Gastroesophageal sphincter (tissue), 3 donors: ENCODE measurements around the gene PDE3A.

Experiments
- POLR2A ChIP-seq, 2 donors: fragments of 450-650 bp; IDR thresholded peaks; one replicate each; pipeline ENCODE4 v1.6.1; 2017; ENCODE audit warnings: antibody characterized with exemption in 2 of 2, mild to moderate bottlenecking in 2 of 2, moderate library complexity in 1 of 2
- TF ChIP-seq, protein P1 (sequence below), 4 experiments: fragments of 200-600 bp in 2 of 4; fragments of 450-650 bp in 2 of 4; sonication (generic) in 1 of 4; IDR thresholded peaks; one replicate each; pipeline ENCODE4 v1.5.1; 2017 to 2019; ENCODE audit warnings: antibody characterized with exemption in 4 of 4, mild to moderate bottlenecking in 2 of 4, moderate library complexity in 2 of 4

DNA sequence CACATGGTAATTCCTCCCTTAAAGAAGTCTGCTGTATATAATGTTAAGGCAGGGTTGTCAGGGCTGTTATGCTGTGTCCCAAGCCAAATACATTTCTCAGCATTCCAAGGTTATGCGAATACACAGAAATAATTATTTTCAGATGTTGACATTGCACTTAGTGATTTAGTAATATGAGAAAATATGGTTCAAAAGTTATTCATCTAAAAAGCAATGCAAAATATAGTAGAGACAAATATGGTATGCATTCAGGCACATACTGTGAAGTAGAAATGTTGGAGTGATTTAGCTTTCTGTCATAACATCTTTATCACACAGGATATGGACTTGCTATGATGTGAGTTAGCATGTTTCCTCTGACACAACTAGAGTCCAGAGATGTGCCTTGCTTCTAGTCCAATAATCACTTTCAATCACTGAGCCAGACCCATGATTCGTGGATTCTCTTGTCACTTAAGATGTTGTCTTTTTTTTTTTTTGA, 70.0 kb downstream of the PDE3A start:
- TF ChIP-seq POLR2A (IDR thresholded peaks at IDR 0.05), result no peak
- TF ChIP-seq, protein P1, sequence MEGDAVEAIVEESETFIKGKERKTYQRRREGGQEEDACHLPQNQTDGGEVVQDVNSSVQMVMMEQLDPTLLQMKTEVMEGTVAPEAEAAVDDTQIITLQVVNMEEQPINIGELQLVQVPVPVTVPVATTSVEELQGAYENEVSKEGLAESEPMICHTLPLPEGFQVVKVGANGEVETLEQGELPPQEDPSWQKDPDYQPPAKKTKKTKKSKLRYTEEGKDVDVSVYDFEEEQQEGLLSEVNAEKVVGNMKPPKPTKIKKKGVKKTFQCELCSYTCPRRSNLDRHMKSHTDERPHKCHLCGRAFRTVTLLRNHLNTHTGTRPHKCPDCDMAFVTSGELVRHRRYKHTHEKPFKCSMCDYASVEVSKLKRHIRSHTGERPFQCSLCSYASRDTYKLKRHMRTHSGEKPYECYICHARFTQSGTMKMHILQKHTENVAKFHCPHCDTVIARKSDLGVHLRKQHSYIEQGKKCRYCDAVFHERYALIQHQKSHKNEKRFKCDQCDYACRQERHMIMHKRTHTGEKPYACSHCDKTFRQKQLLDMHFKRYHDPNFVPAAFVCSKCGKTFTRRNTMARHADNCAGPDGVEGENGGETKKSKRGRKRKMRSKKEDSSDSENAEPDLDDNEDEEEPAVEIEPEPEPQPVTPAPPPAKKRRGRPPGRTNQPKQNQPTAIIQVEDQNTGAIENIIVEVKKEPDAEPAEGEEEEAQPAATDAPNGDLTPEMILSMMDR (IDR thresholded peaks at IDR 0.05), result no peak
